ENCODE measurements around the gene GALE. TPM values are rescaled to one million over a fixed set of nuclear protein-coding genes. Genes with fewer than 3 reads are reported as not detected.

Gene GALE
- total and polyA plus RNA-seq, 2 of the 13 experiments (the other 11 are each of a cell fraction or from before 2014, with no cell fraction given): 85.2 to 88.4 TPM

- TF ChIP-seq ZBTB8A (CRISPR knock-in tag; IDR thresholded peaks at IDR 0.05; ENCODE audit: borderline replicate concordance, low read depth) (no peak), ZNF687 (CRISPR knock-in tag; IDR thresholded peaks at IDR 0.05) (peak; percentile 63), RBAK (CRISPR knock-in tag; IDR thresholded peaks at IDR 0.05) (no peak), RELA (CRISPR knock-in tag; IDR thresholded peaks at IDR 0.05) (no peak), TGIF2 (CRISPR knock-in tag; IDR thresholded peaks at IDR 0.05) (no peak), ARHGAP35 (CRISPR knock-in tag; IDR thresholded peaks at IDR 0.05; ENCODE audit: borderline replicate concordance) (no peak), SAFB2 (CRISPR knock-in tag; IDR thresholded peaks at IDR 0.05; ENCODE audit: borderline replicate concordance, low read depth) (no peak), RFXAP (CRISPR knock-in tag; IDR thresholded peaks at IDR 0.05; ENCODE audit: borderline replicate concordance) (no peak), DMAP1 (CRISPR knock-in tag; IDR thresholded peaks at IDR 0.05) (peak; percentile 44; the same call in 1 of the 2 replicates), SALL2 (CRISPR knock-in tag; IDR thresholded peaks at IDR 0.05) (no peak), ZNF761 (CRISPR knock-in tag; conservative IDR thresholded peaks at IDR 0.05) (no peak), ARNT (IDR thresholded peaks at IDR 0.05) (no peak), ZMYM3 (CRISPR knock-in tag; IDR thresholded peaks at IDR 0.05) (no peak), JDP2 (CRISPR knock-in tag; IDR thresholded peaks at IDR 0.05; ENCODE audit: borderline replicate concordance) (no peak), SKI (IDR thresholded peaks at IDR 0.05; ENCODE audit: partially characterized antibody) (peak; percentile 45), MYPOP (CRISPR knock-in tag; IDR thresholded peaks at IDR 0.05) (no peak), MTA1 (CRISPR knock-in tag; IDR thresholded peaks at IDR 0.05; ENCODE audit: borderline replicate concordance) (no peak), CC2D1A (CRISPR knock-in tag; IDR thresholded peaks at IDR 0.05) (no peak), NR2F1 (CRISPR knock-in tag; IDR thresholded peaks at IDR 0.05) (no peak), HNRNPL (IDR thresholded peaks at IDR 0.05; ENCODE audit: low read depth, low read length) (no peak), ZNF10 (CRISPR knock-in tag; IDR thresholded peaks at IDR 0.05; ENCODE audit: borderline replicate concordance, low read depth) (no peak), ZKSCAN1 (IDR thresholded peaks at IDR 0.05; ENCODE audit: low read length) (no peak), KDM3A (CRISPR knock-in tag; IDR thresholded peaks at IDR 0.05; ENCODE audit: low read depth) (peak; percentile 81), SATB2 (CRISPR knock-in tag; IDR thresholded peaks at IDR 0.05) (no peak), TFDP2 (CRISPR knock-in tag; IDR thresholded peaks at IDR 0.05) (0 out of 2 replicates have a peak, but pooled peaks have one; percentile 25), NFIB (CRISPR knock-in tag; IDR thresholded peaks at IDR 0.05; ENCODE audit: borderline replicate concordance) (no peak), ZFX (CRISPR knock-in tag; IDR thresholded peaks at IDR 0.05; ENCODE audit: low read depth) (peak; percentile 51; the same call in 1 of the 2 replicates), ZNF841 (CRISPR knock-in tag; IDR thresholded peaks at IDR 0.05; ENCODE audit: borderline replicate concordance) (no peak)
These were observed 9.2 kb upstream of the GALE start (continued) for GRCh38 chr1:23809751-23810171.
